Renal cortex interstitium (tissue), 15 donors: ENCODE data around the gene SATL1. TPM values are rescaled to one million over a fixed set of nuclear protein-coding genes. Genes with fewer than 3 reads are reported as not detected.
"Not testable (repeated sequence)": the region's sequence is repeated elsewhere in the genome, so short reads cannot be mapped to it uniquely, and the experiment has no call there.

ENCODE experiments used
- DNase-seq, 11 donors: peaks; one replicate each; pipeline ENCODE4 v3.0.0-alpha.2; 2013; ENCODE audit warnings: low read depth in 9 of 11, low spot score in 4 of 11; ENCODE audit errors: extremely low read depth in 1 of 11
- long read RNA-seq, 16 experiments: transcript quantifications; one replicate each; lab custom pipeline, GENCODE V29; 2026
- polyA plus RNA-seq, 3 donors: library from polyadenylated mRNA; unstranded; fragments of 120-200 nt; gene quantifications; one replicate each; pipeline ENCODE4 v1.2.1, GENCODE V29; 2013; ENCODE audit not compliant: insufficient read length in 3 of 3

The SATL1 gene, protein sequence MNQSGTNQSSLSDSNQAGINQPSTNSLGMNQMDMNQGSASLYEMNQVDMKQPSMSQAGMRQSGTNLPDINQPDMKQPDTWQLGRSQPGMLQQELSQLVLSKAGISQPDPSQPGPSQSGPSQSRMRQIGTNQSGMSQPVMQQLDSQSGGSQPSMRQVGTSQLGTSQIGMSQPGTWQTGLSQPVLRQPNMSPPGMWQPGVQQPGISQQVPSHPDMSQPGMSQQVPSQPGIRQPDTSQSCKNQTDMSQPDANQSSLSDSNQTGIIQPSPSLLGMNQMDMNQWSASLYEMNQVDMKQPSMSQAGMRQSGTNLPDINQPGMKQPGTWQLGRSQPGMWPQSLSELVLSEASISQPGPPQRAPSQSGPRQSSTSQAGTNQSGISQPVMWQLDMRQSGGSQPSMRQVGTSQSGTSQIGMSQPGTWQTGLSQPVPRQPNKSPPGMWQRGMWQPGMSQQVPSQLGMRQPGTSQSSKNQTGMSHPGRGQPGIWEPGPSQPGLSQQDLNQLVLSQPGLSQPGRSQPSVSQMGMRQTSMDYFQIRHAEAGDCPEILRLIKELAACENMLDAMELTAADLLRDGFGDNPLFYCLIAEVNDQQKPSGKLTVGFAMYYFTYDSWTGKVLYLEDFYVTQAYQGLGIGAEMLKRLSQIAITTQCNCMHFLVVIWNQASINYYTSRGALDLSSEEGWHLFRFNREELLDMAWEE
- under 1 TPM; 0.39 to 0.56 (median 0.55) TPM for polyA plus RNA-seq
- long read RNA-seq, donor 1: 0 reads
- long read RNA-seq, donor 2, partial matches to known transcripts: 23 of 23 reads
- long read RNA-seq, donor 2, other reads (novel, unspliced or antisense): 0 of 23 reads
- long read RNA-seq, donor 3: 0 reads
- long read RNA-seq, donor 4, partial matches to known transcripts: 52 of 52 reads
- long read RNA-seq, donor 4, other reads (novel, unspliced or antisense): 0 of 52 reads
- long read RNA-seq, donor 5, partial matches to known transcripts: 69 of 69 reads
- long read RNA-seq, donor 5, other reads (novel, unspliced or antisense): 0 of 69 reads
- long read RNA-seq, donor 6: 0 reads
- long read RNA-seq, donor 7: 0 reads
- long read RNA-seq, donor 8, partial matches to known transcripts: 43 of 56 reads
- long read RNA-seq, donor 8, other reads (novel, unspliced or antisense): 13 of 56 reads
- long read RNA-seq, donor 9: 0 reads
- long read RNA-seq, donor 10: 0 reads
- long read RNA-seq, donor 11: 0 reads
- long read RNA-seq, donor 12, partial matches to known transcripts: 36 of 36 reads
- long read RNA-seq, donor 12, other reads (novel, unspliced or antisense): 0 of 36 reads
- long read RNA-seq, donor 13, partial matches to known transcripts: 106 of 108 reads
- long read RNA-seq, donor 13, other reads (novel, unspliced or antisense): 0 of 108 reads
- long read RNA-seq, donor 14: 0 reads
- long read RNA-seq, donor 15: 0 reads
- long read RNA-seq, donor 16, partial matches to known transcripts: 40 of 54 reads
- long read RNA-seq, donor 16, other reads (novel, unspliced or antisense): 14 of 54 reads

DNA sequence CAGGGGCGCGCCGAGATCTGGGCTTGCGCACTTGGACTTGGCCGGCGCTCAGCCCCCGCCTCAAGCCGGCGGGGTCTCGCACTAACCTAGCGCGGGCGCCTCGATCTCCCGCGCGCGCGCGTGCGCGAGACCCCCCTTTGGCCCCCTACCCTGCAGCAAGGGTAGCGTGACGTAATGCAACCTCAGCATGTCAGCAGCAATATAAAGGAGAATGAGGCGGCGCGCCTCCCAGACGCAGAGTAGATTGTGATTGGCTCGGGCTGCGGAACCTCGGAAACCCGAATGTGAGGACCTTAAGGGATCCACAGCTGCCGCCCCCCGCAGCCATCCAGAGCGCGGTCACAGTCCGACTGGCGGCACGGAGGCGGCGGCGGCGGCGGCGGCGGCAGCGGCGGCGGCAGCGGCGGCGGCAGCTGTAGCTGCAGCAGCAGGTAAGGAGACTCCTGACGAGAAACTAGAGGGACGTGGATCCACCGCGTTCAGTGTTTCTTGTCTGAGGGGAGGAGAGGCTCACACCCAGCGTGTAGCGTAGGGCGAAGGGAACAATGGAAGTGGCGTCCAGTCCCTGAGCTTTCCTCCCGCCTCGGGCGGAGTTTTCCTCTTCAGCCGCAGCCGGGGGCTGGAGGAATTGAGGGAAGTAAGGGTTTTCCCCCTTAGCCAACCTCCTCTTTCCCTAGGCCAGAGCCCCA is at the start of gene SATL1, which contains the start of gene ZNF711:
TSS of gene SATL1 (minus strand) at position 19 of the 689 bp plus-strand sequence. CDS start 134,811 bp downstream, outside the sequence.
TSS of gene ZNF711 (plus strand) at position 231 of the 689 bp plus-strand sequence. CDS start 3,582 bp downstream, outside the sequence.
- peak; percentile 68 to 89 (median 82) for DNase-seq

DNA sequence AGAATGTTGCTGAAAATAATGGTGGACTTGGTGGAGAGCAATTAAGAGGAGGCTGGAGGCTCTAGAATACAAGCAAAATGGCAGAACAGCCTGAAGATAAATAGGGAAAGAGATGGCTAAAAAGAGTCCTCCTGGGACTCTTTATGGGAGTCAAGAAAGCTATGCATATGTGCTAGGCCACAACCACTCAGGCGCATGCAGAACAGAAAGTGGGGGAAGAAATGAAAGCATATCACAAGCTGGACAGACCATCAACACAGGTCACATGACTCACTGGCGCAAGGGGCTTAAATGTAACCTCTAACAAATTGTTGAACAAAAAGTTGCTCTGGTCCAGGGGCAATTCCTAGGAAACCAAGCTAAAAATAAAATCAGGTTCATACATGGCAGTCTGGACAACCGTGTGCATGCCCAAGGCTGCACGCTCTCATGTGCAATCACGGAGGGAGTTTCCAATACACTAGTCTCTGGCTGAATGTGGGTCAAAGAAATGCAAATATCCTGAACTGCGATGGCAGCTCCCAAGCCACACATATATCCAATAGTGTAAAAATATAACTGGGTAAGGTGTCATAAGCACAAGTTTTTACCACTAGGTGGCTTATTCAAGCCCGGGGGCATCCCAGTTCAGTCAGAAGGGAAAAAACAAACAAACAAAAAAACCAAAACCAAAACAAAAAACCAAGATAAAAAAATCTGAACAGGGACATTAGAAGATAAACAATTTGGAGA is 45.6 kb upstream of the SATL1 start:
- no peak for DNase-seq

DNA sequence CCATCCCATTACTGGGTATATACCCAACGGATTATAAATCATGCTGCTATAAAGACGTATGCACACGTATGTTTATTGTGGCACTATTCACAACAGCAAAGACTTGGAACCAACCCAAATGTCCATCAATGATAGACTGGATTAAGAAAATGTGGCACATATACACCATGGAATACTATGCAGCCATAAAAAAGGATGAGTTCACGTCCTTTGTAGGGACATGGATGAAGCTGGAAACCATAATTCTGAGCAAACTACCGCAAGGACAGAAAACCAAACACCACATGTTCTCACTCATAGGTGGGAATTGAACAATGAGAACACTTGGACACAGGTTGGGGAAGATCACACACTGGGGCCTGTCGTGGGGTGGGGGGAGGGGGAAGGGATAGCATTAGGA is 41.7 kb upstream of the SATL1 start:
- DNase-seq: not testable (repeated sequence)

DNA sequence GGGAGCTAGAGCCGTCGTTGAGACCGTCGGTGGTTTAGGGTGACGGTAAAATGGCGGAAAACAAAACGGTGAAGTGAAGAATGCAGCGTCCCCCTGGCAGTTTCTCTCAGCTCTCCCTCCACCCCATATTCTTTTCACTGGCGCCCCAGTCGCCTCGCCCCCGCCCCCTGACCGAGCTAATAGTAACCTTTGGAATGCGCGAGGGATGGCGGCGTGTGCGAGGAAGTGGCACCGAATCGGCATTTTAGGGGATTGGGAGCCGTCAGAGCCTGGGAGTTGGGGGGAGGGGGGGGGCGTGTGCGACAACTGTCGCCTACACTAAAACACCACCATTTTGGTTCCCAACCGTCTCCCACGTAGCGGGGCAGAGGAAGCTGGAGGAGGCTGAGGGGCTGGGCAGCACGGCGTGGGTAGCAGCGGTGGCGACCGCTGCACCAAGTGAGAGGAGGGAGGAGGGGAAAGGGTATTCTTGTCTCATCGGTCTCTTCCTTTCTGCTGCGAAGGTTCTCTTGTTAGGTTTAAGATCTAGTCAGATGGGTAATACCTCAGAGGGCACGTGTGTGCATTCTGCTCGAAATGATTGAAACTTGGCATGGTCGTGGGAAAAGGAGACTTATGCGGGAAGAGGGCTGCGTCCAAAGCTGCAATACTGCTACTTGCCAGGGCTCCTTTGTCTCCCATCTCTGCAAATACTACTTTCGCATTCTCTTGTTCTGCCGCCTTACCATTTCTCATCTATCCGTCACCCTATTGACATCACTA is 1.1 kb upstream of the SATL1 start:
- peak in 10 of 11 donors; percentile 13 to 46 (median 32) for DNase-seq

DNA sequence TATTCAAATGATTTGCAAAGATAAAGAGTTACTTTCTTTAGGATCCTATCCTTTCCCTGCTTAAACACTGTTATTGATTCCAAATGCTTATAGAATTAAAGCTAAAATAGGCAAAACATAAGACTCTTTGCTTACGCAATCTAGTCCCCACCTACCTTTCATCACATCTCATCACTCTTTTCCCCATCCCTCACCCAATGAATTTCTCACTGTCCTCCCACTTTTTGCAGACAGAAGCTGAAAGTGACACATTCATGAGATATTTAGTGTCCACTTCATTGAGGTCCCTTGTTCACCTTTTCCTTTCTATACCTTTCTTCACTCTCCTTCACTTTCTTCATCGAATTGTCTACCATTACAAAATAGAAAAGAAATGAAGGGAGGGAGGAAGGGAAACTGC is 424 bp downstream of the SATL1 start:
- DNase-seq: peak in 2 of 11 donors; percentile 0 to 12

DNA sequence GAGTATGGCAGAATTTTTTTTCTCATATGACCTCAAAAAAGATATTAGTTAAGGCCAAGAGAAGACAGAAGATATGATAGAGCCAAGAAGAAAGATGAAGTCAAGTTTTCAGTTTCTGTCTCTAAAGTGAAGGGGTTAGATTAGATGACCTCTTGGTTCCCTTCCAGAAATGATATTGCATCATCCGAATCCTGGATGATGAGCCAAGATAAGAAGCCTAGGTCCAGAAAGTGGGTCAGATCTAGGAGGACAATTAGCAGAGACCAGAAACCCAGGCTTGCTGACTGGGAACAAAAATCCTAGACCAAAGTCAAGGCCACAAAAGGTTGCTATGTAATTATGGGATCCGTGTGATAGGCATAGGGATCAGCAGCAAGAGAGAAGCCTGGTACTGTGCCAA is 20.2 kb downstream of the SATL1 start:
- DNase-seq: no peak

DNA sequence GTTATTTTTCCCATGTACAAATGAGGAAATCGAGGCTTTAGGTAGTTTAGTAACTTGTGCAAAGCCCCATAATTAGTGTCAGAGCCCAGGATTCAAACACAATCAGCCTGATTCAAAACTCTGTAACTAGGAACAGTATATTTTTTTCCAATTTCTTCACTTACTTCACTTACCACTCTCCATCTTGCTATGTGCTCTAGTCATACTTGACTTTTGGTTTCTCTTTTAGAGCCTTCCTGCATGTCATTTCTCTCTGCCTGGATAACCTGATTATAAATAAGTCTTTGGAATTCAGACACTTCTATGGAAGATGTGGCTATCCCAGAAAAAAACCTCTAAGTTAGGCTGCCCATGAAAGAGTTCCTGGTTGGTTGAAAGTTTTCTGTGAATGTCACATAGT is 22.2 kb downstream of the SATL1 start:
- no peak for DNase-seq

DNA sequence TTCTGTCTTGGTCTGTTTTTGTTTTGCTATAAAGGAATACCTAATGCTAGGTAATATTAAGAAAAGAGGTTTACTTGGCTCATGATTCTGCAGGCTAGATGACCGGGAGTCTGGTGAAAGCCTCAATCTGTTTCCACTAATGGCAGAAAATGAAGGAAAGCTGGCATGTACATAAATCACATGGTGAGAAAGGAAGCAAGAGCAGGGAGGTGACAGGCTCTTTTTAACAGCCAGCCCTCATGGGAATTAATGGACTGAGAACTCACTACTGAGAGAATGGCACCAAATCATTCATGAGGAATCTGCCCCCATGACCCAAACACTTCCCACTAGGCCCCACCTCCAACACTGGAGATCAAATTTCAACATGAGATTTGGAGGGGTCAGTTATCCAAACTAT is 27.6 kb downstream of the SATL1 start:
- peak in 7 of 11 donors; percentile 1 to 11 (median 2) for DNase-seq

DNA sequence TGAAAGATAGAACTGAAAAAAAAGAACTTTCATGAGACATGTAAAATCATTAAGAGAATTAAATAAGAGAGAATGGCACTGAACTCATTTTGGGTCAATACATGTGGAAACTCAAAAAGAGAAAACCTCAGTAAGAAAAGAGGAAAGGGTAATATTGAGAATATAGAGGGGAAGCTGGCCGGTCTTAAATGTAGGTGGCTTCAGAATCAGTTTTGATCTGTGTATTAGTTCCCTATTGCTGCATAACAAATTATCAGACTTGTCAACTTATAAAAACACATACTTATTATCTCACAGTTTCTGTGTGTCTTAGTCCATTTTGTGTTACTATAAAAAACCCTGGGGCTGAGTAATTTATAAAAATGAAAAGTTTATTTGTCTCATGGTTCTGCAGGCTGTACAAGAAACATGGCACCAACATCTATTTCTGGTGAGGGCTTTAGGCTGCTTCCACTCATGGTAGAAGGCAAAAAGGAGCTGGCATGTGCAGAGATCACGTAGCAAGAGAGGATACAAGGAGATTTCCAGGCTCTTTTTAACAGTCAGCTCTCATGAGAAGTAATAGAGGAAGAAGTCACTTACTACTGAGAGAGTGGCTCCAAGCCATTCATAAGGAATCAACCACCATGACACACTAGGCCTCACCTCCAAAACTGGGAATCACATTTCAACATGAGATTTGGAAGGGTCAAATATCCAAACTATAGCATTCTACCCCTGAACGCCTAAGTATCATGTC is 29.6 kb downstream of the SATL1 start:
- DNase-seq: no peak

DNA sequence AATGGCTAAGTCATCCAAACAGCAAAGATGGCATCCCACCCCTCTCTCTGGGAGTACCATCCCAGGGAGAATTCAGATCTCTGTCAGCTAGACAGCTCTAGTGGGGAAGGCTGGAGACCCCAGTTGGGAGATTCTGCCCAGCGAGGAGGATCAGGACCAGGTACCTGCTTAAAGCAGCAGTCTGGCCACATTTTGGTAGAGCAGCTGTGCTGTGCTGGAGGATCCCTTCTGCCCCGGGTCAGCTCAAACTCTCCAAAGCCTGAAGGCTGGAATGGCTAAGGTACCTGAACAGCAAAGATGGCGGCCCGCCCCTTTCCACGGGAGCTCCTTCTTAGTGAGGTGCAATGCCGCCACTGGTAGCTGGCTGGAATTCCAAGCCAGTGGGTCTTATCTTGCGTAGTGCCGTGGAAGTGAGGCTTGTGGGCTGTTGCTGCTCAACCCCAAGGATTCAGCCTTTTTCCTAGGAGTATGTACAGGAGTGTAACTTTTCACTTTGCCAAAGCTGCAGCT is 40.1 kb downstream of the SATL1 start:
- DNase-seq: no peak

DNA sequence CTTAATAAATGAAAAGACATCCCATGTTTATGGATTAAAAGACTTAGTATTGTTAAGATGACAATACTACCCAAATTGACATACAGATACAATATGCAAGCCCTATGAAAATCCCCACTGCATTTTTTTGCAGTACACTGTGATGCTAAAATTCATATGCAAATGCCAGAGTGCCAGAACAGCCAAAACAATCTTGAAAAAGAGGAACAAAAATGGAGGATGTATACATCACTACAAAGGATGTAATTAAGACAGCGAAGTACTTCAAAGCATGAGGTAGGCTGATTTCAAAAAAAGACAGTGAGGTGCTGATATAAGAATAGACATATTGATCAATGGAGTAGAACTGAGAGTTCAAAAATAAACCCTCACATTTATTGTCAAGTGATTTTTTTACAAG is 47.3 kb downstream of the SATL1 start:
- no peak for DNase-seq

DNA sequence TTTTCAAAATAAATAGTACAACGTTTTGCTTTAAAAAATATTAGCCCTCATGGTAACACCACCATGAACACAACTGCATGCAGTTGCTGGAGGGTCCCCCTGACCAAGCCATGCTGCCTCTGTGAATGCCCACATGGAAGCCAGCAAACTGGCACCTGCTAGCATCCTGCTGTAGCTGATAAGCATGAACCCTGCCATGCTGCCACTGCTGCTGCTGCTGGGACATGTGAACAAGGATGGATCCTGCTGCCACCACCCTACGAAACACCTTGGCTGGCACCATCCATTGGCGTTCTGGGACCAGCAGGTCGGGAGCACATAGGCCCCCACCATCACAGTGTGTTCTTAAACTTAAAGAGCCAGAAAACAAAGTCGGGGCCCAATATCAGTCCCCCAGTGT is 83.9 kb downstream of the SATL1 start:
- DNase-seq: no peak

DNA sequence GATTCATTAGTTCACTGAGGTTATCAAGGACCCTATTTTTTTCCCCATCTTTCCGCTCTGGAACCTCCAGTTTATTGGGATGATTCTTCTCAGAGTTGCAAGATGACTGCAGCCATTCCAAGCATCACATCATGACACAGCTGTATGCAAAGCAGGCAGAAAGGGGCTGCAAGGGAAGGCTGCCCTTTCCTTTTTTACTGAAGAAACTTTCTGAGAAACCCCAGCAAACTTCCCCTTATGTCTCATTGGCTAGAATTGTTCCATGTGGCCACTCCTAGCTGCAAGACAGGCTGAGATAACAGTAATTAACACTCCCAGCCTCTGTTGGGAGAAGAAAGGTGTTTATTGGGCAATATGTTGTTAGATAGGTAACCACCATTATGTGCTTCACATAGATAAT is 102.6 kb downstream of the SATL1 start:
- DNase-seq: no peak

DNA sequence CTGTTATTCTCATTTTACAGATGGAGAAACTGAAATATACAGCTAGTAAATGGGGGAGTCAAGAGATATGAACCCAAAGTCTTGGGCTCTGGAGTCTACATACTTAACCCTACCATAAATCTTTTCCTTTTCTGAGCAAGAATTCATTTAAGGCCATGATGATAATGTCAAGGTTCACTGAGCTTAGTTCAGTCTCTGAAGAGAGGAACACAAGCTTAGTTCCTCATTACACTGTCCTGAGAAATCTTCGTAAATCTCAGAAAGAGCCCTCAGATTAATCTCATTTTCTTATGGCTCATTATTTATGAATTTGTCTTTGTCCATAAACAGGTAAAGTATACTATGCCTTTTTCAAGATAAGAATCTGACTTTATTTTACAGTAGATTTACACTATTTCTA is 104.2 kb downstream of the SATL1 start:
- no peak for DNase-seq

DNA sequence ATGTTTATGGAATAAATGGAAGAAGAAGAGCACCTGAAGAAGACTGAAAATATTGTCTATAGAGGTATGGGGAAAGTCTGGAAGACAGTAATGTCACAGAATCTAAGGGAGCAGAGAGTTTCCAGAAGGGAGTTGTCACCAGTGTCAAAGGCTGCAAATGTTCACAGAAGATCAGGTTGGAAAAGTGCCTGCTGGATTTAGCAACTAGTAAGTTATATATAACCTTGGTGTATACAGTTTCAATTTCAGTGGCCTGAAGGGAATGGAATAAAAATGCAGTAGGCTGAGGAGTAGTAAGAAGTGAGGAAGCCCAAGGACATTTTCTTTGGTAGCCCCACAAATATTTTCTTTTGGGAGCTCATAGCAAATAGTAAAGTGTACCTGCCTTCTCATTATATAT is 107.2 kb downstream of the SATL1 start:
- no peak for DNase-seq

DNA sequence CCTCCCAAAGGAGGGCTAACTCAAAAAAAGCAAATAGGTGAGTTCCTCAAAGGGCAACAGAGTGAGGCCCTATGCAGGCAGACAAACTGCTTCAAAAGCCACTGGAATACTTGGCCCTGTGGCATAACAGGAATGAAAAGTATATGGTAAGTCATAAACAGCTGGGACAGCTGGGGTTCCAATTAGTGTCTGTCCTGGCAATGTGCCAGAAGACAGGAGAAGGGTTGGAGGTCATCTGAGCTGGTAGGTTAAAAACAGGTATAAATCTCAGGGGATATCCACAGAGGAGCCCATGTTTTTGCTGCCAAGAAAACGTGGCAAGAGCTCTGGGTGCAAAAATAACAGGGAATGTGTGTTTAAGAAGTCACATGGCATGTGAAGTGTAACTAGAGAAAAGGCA is 128.3 kb downstream of the SATL1 start:
- no peak for DNase-seq
